ENCODE measurements around the gene PHLPP1. TPM values are rescaled to one million over a fixed set of nuclear protein-coding genes. Genes with fewer than 3 reads are reported as not detected.

Gene PHLPP1
- total RNA-seq, 2 donors from 2014 or later = 8.1 to 11.6 TPM

GRCh38 chr18:63002803-63003445 is 287.6 kb downstream of the PHLPP1 start:
- no peaks in the 10 kb centered on the region for H3K27me3 ChIP-seq (replicated peaks; ENCODE audit: insufficient read depth)
- DNase-seq (ENCODE audit: low spot score) = no peak
- no peak for TF ChIP-seq CTCF (IDR thresholded peaks at IDR 0.05)

GRCh38 chr18:63003899-63004298 is 288.6 kb downstream of the PHLPP1 start:
- Histone ChIP-seq H3K4me1 (ENCODE audit: control insufficient read depth in 1 of 2, low read depth in 2 of 2) (no peaks in the 10 kb centered on the region), H3K27me3 (replicated peaks; ENCODE audit: insufficient read depth) (no peaks in the 10 kb centered on the region), H3K4me3 (no peak overlapping the region), H3K9me3 (no peaks in the 10 kb centered on the region), H3K27ac (no peak overlapping the region), H3K36me3 (no peaks in the 10 kb centered on the region)
- no peak for DNase-seq (ENCODE audit: low spot score)
- no peak for ATAC-seq (ENCODE audit: insufficient number of reproducible peaks, low FRiP score, low read depth)
- no peak for TF ChIP-seq CTCF (IDR thresholded peaks at IDR 0.05)

More at GRCh38 chr18:63002803-63003445, 287.6 kb downstream of the PHLPP1 start:
- no peaks in the 10 kb centered on the region for H3K36me3 ChIP-seq
- no peak overlapping the region for H3K4me3 ChIP-seq
- H3K9me3 ChIP-seq = no peaks in the 10 kb centered on the region
- ATAC-seq (ENCODE audit: insufficient number of reproducible peaks, low FRiP score, low read depth) = no peak
- no peaks in the 10 kb centered on the region for H3K4me1 ChIP-seq (ENCODE audit: control insufficient read depth in 1 of 2, low read depth in 2 of 2)
- H3K27ac ChIP-seq = no peak overlapping the region

GRCh38 chr18:63004466-63005089 is 289.2 kb downstream of the PHLPP1 start:
- Histone ChIP-seq H3K27me3 (replicated peaks; ENCODE audit: insufficient read depth) (no peaks in the 10 kb centered on the region), H3K36me3 (no peaks in the 10 kb centered on the region), H3K9me3 (no peaks in the 10 kb centered on the region), H3K27ac (no peak overlapping the region), H3K4me3 (no peak overlapping the region), H3K4me1 (ENCODE audit: control insufficient read depth in 1 of 2, low read depth in 2 of 2) (no peaks in the 10 kb centered on the region)
- no peak for DNase-seq (ENCODE audit: low spot score)
- no peak for TF ChIP-seq CTCF (IDR thresholded peaks at IDR 0.05)
- ATAC-seq (ENCODE audit: insufficient number of reproducible peaks, low FRiP score, low read depth) = no peak

- Histone ChIP-seq H3K27me3 (replicated peaks; ENCODE audit: insufficient read depth) (no peaks in the 10 kb centered on the region), H3K27ac (no peak overlapping the region), H3K4me1 (ENCODE audit: control insufficient read depth in 1 of 2, low read depth in 2 of 2) (no peaks in the 10 kb centered on the region), H3K4me3 (no peak overlapping the region), H3K36me3 (no peaks in the 10 kb centered on the region), H3K9me3 (no peaks in the 10 kb centered on the region)
- no peak for TF ChIP-seq CTCF (IDR thresholded peaks at IDR 0.05)
- no peak for ATAC-seq (ENCODE audit: insufficient number of reproducible peaks, low FRiP score, low read depth)
- no peak for DNase-seq (ENCODE audit: low spot score)
Measured at GRCh38 chr18:63005306-63005705, 290.0 kb downstream of the PHLPP1 start.

- Histone ChIP-seq H3K27ac (no peak overlapping the region), H3K36me3 (no peaks in the 10 kb centered on the region), H3K27me3 (replicated peaks; ENCODE audit: insufficient read depth) (no peaks in the 10 kb centered on the region), H3K4me1 (ENCODE audit: control insufficient read depth in 1 of 2, low read depth in 2 of 2) (no peaks in the 10 kb centered on the region), H3K4me3 (no peak overlapping the region), H3K9me3 (no peaks in the 10 kb centered on the region)
- no peak for TF ChIP-seq CTCF (IDR thresholded peaks at IDR 0.05)
- ATAC-seq (ENCODE audit: insufficient number of reproducible peaks, low FRiP score, low read depth) (no peak), DNase-seq (ENCODE audit: low spot score) (no peak)
Measured at GRCh38 chr18:63007231-63007630, 291.9 kb downstream of the PHLPP1 start.

Data from thoracic aorta (tissue), 2 donors.